Measurements from ENCODE around the gene TRAK1.

Gene TRAK1

GRCh38 chr3:42265059-42265991, 174.2 kb downstream of the TRAK1 start:
- TF ChIP-seq CTCF (IDR thresholded peaks at IDR 0.05; ENCODE audit: low read depth, low read length, missing control alignments), result no peak
- in situ Hi-C loops (cut with HindIII; ENCODE audit: low sequenced_read_pairs), result loop anchor here (25.0 kb wide), 1 partner anchor 172 kb away; no protein-coding TSS in a partner anchor
- DNase-seq (ENCODE audit: low read depth), result no peak
- H3K4me3 ChIP-seq (ENCODE audit: low read depth, low read length), result no peak overlapping the region

- in situ Hi-C loops (cut with HindIII; ENCODE audit: low sequenced_read_pairs), result loop anchor here (25.0 kb wide), 1 partner anchor 171 kb away; no protein-coding TSS in a partner anchor
- no peak for DNase-seq (ENCODE audit: low read depth)
- TF ChIP-seq CTCF (IDR thresholded peaks at IDR 0.05; ENCODE audit: low read depth, low read length, missing control alignments), result no peak
- no peak within 1 kb of the TSS for H3K4me3 ChIP-seq (ENCODE audit: low read depth, low read length)
Observed at GRCh38 chr3:42266085-42266484, 174.9 kb downstream of the TRAK1 start, which contains the start of gene CCK. Gene CCK, minus strand, starts transcription at chr3:42266185. Its CDS starts 2,555 bp downstream, at chr3:42263630.

- no peak for DNase-seq (ENCODE audit: low read depth)
- TF ChIP-seq CTCF (IDR thresholded peaks at IDR 0.05; ENCODE audit: low read depth, low read length, missing control alignments), result no peak
- in situ Hi-C loops (cut with HindIII; ENCODE audit: low sequenced_read_pairs), result loop anchor here (25.0 kb wide), 1 partner anchor 169 kb away; no protein-coding TSS in a partner anchor
- no peak overlapping the region for H3K4me3 ChIP-seq (ENCODE audit: low read depth, low read length)
Observed at GRCh38 chr3:42267878-42268277, 176.7 kb downstream of the TRAK1 start.

GRCh38 chr3:42269647-42270046, 178.5 kb downstream of the TRAK1 start:
- no peak for TF ChIP-seq CTCF (IDR thresholded peaks at IDR 0.05; ENCODE audit: low read depth, low read length, missing control alignments)
- in situ Hi-C loops (cut with HindIII; ENCODE audit: low sequenced_read_pairs), result loop anchor here (25.0 kb wide), 1 partner anchor 168 kb away; no protein-coding TSS in a partner anchor

GRCh38 chr3:42270561-42270960, 179.4 kb downstream of the TRAK1 start:
- no peak for TF ChIP-seq CTCF (IDR thresholded peaks at IDR 0.05; ENCODE audit: low read depth, low read length, missing control alignments)
- no peak for DNase-seq (ENCODE audit: low read depth)
- in situ Hi-C loops (cut with HindIII; ENCODE audit: low sequenced_read_pairs), result loop anchor here (25.0 kb wide), 1 partner anchor 167 kb away; no protein-coding TSS in a partner anchor
- H3K4me3 ChIP-seq (ENCODE audit: low read depth, low read length), result no peak overlapping the region

More at GRCh38 chr3:42269647-42270046, 178.5 kb downstream of the TRAK1 start:
- DNase-seq (ENCODE audit: low read depth), result no peak
- no peak overlapping the region for H3K4me3 ChIP-seq (ENCODE audit: low read depth, low read length)

- no peak for DNase-seq (ENCODE audit: low read depth)
- no peak overlapping the region for H3K4me3 ChIP-seq (ENCODE audit: low read depth, low read length)
- in situ Hi-C loops (cut with HindIII; ENCODE audit: low sequenced_read_pairs), result loop anchor here (25.0 kb wide), 1 partner anchor 166 kb away; no protein-coding TSS in a partner anchor
- TF ChIP-seq CTCF (IDR thresholded peaks at IDR 0.05; ENCODE audit: low read depth, low read length, missing control alignments), result no peak
Observed at GRCh38 chr3:42271786-42272185, 180.6 kb downstream of the TRAK1 start.
